Measurements from ENCODE around the gene APOA1. TPM values are rescaled to one million over a fixed set of nuclear protein-coding genes. Genes with fewer than 3 reads are reported as not detected.

APOA1 gene
- polyA plus RNA-seq, 3 donors = 91.2 to 150 (median 94.7) TPM

- DNase-seq (ENCODE audit: extremely low read depth in 1 of 11, low read depth in 9 of 11, low spot score in 4 of 11) = no peak
Measured at GRCh38 chr11:116827461-116827860, 10.0 kb downstream of the APOA1 start.

- no peak for DNase-seq (ENCODE audit: extremely low read depth in 1 of 11, low read depth in 9 of 11, low spot score in 4 of 11)
Measured at GRCh38 chr11:116826751-116827431, 10.5 kb downstream of the APOA1 start.

GRCh38 chr11:116825854-116826750 lies 11.3 kb downstream of the APOA1 start:
- no peak for DNase-seq (ENCODE audit: extremely low read depth in 1 of 11, low read depth in 9 of 11, low spot score in 4 of 11)

GRCh38 chr11:116825434-116825833 lies 12.0 kb downstream of the APOA1 start:
- no peak for DNase-seq (ENCODE audit: extremely low read depth in 1 of 11, low read depth in 9 of 11, low spot score in 4 of 11)

- no peak for DNase-seq (ENCODE audit: extremely low read depth in 1 of 11, low read depth in 9 of 11, low spot score in 4 of 11)
Measured at GRCh38 chr11:116823031-116823843, 14.2 kb downstream of the APOA1 start, which contains the start of gene APOA4. Gene APOA4, minus strand, starts transcription at chr11:116823304. Its CDS starts 113 bp downstream, at chr11:116823191.

- no peak for DNase-seq (ENCODE audit: extremely low read depth in 1 of 11, low read depth in 9 of 11, low spot score in 4 of 11)
Measured at GRCh38 chr11:116822575-116822974, 14.8 kb downstream of the APOA1 start.

- no peak for DNase-seq (ENCODE audit: extremely low read depth in 1 of 11, low read depth in 9 of 11, low spot score in 4 of 11)
Measured at GRCh38 chr11:116821050-116821918, 16.1 kb downstream of the APOA1 start.

GRCh38 chr11:116819049-116819448 lies 18.4 kb downstream of the APOA1 start:
- no peak for DNase-seq (ENCODE audit: extremely low read depth in 1 of 11, low read depth in 9 of 11, low spot score in 4 of 11)

GRCh38 chr11:116814502-116814901 lies 22.9 kb downstream of the APOA1 start:
- no peak for DNase-seq (ENCODE audit: extremely low read depth in 1 of 11, low read depth in 9 of 11, low spot score in 4 of 11)

GRCh38 chr11:116813781-116814471 lies 23.5 kb downstream of the APOA1 start:
- DNase-seq (ENCODE audit: extremely low read depth in 1 of 11, low read depth in 9 of 11, low spot score in 4 of 11) = no peak

- DNase-seq (ENCODE audit: extremely low read depth in 1 of 11, low read depth in 9 of 11, low spot score in 4 of 11) = no peak
Measured at GRCh38 chr11:116813170-116813569, 24.3 kb downstream of the APOA1 start.

- no peak for DNase-seq (ENCODE audit: extremely low read depth in 1 of 11, low read depth in 9 of 11, low spot score in 4 of 11)
Measured at GRCh38 chr11:116812109-116812508, 25.3 kb downstream of the APOA1 start.

- DNase-seq (ENCODE audit: extremely low read depth in 1 of 11, low read depth in 9 of 11, low spot score in 4 of 11) = no peak
Measured at GRCh38 chr11:116811194-116811593, 26.2 kb downstream of the APOA1 start.

GRCh38 chr11:116808262-116809175 lies 28.9 kb downstream of the APOA1 start:
- DNase-seq (ENCODE audit: extremely low read depth in 1 of 11, low read depth in 9 of 11, low spot score in 4 of 11) = no peak

GRCh38 chr11:116807601-116808261 lies 29.7 kb downstream of the APOA1 start:
- DNase-seq (ENCODE audit: extremely low read depth in 1 of 11, low read depth in 9 of 11, low spot score in 4 of 11) = no peak

- DNase-seq (ENCODE audit: extremely low read depth in 1 of 11, low read depth in 9 of 11, low spot score in 4 of 11) = no peak
Measured at GRCh38 chr11:116804001-116804400, 33.4 kb downstream of the APOA1 start.
